Subcutaneous adipose tissue (tissue), 4 donors: Measurements from ENCODE around the gene GIT2. TPM values are rescaled to one million over a fixed set of nuclear protein-coding genes. Genes with fewer than 3 reads are reported as not detected.

ENCODE experiments used
- CTCF ChIP-seq: fragments of 450-650 bp; IDR thresholded peaks from one replicate; pipeline ENCODE4 v1.5.1; 2016; ENCODE audit warnings: low read depth, mild to moderate bottlenecking, control low read depth, antibody characterized with exemption, moderate library complexity
- total RNA-seq, 4 donors: library from RNA; depleted of rRNA; stranded (reverse); fragments of >200 nt; gene quantifications; one replicate each; pipeline ENCODE4 v1.1.0, GENCODE V29; 2016

Gene GIT2
- total RNA-seq, 4 donors from 2014 or later, result 41.8 to 66.3 (median 53.5) TPM

- TF ChIP-seq CTCF, result no peak
These were observed 63.2 kb downstream of the GIT2 start for GRCh38 chr12:109932878-109933503.

GRCh38 chr12:109931143-109931542 is 65.0 kb downstream of the GIT2 start:
- no peak for TF ChIP-seq CTCF

- TF ChIP-seq CTCF, result no peak
These were observed 66.0 kb downstream of the GIT2 start for GRCh38 chr12:109930028-109930800.

- TF ChIP-seq CTCF, result no peak
These were observed 68.0 kb downstream of the GIT2 start for GRCh38 chr12:109928058-109928656.

- no peak for TF ChIP-seq CTCF
These were observed 68.5 kb downstream of the GIT2 start for GRCh38 chr12:109927622-109928021.

GRCh38 chr12:109926488-109927210 is 69.5 kb downstream of the GIT2 start:
- TF ChIP-seq CTCF, result no peak

GRCh38 chr12:109926016-109926415 is 70.2 kb downstream of the GIT2 start:
- no peak for TF ChIP-seq CTCF
